MM.1S (cell line): Measurements from ENCODE around the gene KIAA1586.

Experiments used
- CTCF ChIP-seq: fragments of 300-600 bp; sonication (generic); IDR thresholded peaks from 2 replicates; pipeline ENCODE4 v1.5.1; 2016; ENCODE audit warnings: antibody characterized with exemption, low read length, mixed read lengths
- EZH2 ChIP-seq: fragments of 300-600 bp; sonication (generic); optimal IDR thresholded peaks from 2 replicates; pipeline ENCODE3; 2017; ENCODE audit warnings: low read depth, mild to moderate bottlenecking, antibody characterized with exemption, low read length, mixed read lengths
- EZH2phosphoT487 ChIP-seq: fragments of 300-600 bp; sonication (generic); IDR thresholded peaks from 2 replicates; pipeline ENCODE4 v1.6.1; 2018; ENCODE audit warnings: antibody characterized with exemption, low read length

DNA sequence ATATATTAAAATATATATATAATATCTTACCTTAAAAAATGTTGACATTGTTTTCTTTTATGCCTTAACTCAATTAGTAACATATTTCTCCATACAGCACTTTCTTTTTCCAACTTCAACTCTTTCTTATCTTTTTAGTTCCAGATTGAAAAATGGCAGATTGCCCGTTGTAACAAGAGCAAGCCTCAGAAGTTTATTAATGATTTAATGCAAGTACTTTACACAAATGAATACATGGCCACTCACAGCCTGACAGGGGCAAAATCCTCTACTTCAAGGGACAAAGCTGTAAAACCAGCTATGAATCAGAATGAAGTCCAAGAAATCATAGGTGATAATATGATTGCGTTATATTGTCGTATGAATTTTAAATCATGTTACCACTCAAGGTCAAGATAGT lies 29.4 kb upstream of the KIAA1586 start:
- TF ChIP-seq EZH2 (no peak), CTCF (no peak), EZH2phosphoT487 (no peak)
